ENCODE measurements around the gene KLHL8.
"Not testable (repeated sequence)": the region's sequence is repeated elsewhere in the genome, so short reads cannot be mapped to it uniquely, and the experiment has no call there.

Gene KLHL8

GRCh38 chr4:87171944-87172343 is 48.5 kb downstream of the KLHL8 start:
- no peak for DNase-seq

- no peak for DNase-seq
Measured at GRCh38 chr4:87166296-87166854, 54.0 kb downstream of the KLHL8 start.

GRCh38 chr4:87165892-87166291 is 54.5 kb downstream of the KLHL8 start:
- no peak for DNase-seq

- DNase-seq: no peak
Measured at GRCh38 chr4:87153078-87153870, 67.1 kb downstream of the KLHL8 start.

GRCh38 chr4:87152310-87153041 is 67.9 kb downstream of the KLHL8 start:
- no peak for DNase-seq

- DNase-seq: no peak
Measured at GRCh38 chr4:87151730-87152129, 68.7 kb downstream of the KLHL8 start.

GRCh38 chr4:87150498-87151261 is 69.7 kb downstream of the KLHL8 start:
- DNase-seq: peak; percentile 83 to 92 (median 86)

- no peak for DNase-seq
Measured at GRCh38 chr4:87147116-87147515, 73.3 kb downstream of the KLHL8 start.

GRCh38 chr4:87145934-87146333 is 74.5 kb downstream of the KLHL8 start:
- not testable (repeated sequence) for DNase-seq

- no peak for DNase-seq
Measured at GRCh38 chr4:87144356-87144755, 76.1 kb downstream of the KLHL8 start.

- peak; percentile 26 to 54 (median 39) for DNase-seq
Measured at GRCh38 chr4:87141428-87141827, 79.0 kb downstream of the KLHL8 start.

GRCh38 chr4:87134122-87134521 is 86.3 kb downstream of the KLHL8 start:
- DNase-seq: no peak

- no peak for DNase-seq
Measured at GRCh38 chr4:87133183-87133582, 87.2 kb downstream of the KLHL8 start.

GRCh38 chr4:87132035-87132434 is 88.4 kb downstream of the KLHL8 start:
- no peak for DNase-seq

- DNase-seq: no peak
Measured at GRCh38 chr4:87130985-87131703, 89.3 kb downstream of the KLHL8 start.

- DNase-seq: no peak
Measured at GRCh38 chr4:87129681-87130080, 90.7 kb downstream of the KLHL8 start.

- DNase-seq: no peak
Measured at GRCh38 chr4:87128006-87128705, 92.3 kb downstream of the KLHL8 start.

GRCh38 chr4:87126056-87126455 is 94.4 kb downstream of the KLHL8 start:
- no peak for DNase-seq

- peak in 3 of 4 experiments; percentile 13 to 20 (median 17) for DNase-seq
Measured at GRCh38 chr4:87122252-87122651, 98.2 kb downstream of the KLHL8 start.

GRCh38 chr4:87121341-87122065 is 98.9 kb downstream of the KLHL8 start:
- DNase-seq: no peak
